Measurements from ENCODE around the gene EML4.
A peak's percentile ranks its signal among the peaks of the same experiment; 100 is the strongest.

EML4 gene

DNA sequence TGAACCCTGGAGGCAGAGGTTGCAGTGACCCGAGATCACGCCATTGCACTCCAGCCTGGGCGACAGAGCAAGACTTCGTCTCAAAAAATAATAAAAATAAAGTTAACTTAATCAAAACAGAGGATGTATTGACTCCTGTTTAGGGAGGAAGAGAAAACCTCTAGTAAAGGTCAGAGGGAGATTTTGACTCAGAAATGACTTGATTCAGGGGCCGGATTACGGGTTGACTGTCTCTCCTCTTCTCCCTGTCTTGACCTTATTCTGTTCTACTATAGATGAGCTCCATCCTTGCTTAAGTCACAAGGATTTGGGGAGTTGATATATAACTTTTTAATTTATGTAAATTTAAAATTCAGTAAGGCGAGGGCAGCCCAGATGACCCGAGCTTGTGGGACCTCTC lies 120.9 kb downstream of the EML4 start:
- DNase-seq: no peak
- intact Hi-C loops (cut with DNase I): no loop called here

DNA sequence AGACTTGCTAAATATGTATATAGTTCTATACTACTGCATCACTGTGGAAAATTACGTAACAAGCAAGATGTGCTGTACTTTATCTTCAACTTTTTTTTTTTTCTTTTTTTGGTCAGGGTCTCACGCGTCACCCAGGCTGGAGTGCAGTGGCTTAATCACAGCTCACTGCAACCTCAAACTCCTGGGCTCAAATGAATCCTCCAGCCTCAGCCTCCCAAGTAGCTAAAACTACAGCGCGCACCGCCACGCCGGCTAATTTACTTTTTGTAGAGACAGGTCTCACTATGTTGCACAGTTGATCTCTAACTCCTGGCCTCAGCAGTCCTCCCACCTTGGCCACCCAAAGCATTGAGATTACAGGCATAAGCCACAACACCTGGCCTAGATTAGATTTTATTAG lies 123.9 kb downstream of the EML4 start:
- DNase-seq: peak in 1 of 10 donors; percentile 67
- intact Hi-C loops (cut with DNase I): no loop called here

DNA sequence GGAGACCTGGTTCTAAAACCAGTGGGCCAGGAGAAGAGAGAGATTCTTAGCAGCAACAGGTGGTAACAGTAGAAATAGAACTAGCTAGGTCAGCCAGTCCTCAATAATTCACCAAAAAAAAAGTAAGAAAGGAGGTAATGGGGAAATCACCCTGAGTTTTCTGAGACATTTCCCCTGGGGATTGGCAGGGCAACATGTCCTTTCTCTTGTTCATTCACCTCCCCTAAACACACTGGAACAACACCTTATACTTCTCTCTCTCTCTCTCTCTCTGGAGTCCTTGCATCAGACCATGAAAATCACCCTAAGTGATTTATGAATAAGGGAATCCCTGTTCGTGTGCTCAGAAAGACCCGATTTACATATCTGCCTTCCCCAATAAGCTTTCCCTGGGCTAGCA lies 127.1 kb downstream of the EML4 start:
- intact Hi-C loops (cut with DNase I): no loop called here
- DNase-seq: no peak

DNA sequence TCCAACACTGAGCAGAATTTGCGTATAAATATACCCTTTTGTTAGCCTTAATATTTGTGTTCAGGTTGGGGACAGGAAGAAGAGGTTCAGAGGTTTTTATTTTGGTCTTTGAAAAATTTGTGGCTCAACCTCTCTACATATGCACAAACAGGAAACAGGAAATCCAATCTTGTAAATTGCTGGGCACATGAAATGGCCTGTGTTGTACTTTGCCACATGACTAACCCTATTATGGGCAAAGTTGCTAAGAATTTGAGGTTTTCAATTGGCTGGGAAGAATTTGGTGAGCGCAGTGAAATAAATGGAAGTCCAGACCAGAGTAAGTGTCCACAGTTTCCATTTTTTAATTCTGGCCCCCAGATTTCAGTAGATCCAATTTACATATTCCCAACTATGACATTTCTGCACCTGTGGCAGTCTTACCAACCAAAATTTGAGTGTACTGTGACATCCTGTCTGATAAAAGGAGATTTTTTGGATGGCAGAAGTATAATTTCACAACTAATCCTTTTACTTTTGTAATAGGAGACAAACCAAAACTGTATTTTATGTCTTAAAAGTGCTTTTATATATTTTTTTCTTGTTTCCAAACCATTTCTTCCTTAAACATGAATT lies 128.3 kb downstream of the EML4 start:
- DNase-seq: no peak
- intact Hi-C loops (cut with DNase I): no loop called here

DNA sequence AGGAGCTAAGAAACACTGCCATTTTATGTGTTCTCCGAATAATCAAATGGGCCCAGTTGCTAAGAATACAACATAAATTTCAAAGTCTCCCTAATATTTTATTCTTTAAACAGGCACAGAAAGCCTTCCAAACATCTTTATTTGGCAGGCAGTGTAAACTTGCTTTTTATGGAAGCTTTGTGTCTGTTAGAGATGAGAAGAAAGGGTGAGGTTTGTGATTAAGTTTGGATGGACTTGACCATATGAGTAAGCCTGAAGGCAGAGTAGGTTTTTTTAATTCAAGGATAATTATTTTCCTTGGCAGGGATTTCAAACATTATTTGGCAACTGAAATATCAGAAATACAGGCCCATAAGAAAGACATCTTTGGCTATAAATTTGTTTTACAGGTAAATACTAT lies 129.0 kb downstream of the EML4 start:
- intact Hi-C loops (cut with DNase I): no loop called here
- DNase-seq: no peak

DNA sequence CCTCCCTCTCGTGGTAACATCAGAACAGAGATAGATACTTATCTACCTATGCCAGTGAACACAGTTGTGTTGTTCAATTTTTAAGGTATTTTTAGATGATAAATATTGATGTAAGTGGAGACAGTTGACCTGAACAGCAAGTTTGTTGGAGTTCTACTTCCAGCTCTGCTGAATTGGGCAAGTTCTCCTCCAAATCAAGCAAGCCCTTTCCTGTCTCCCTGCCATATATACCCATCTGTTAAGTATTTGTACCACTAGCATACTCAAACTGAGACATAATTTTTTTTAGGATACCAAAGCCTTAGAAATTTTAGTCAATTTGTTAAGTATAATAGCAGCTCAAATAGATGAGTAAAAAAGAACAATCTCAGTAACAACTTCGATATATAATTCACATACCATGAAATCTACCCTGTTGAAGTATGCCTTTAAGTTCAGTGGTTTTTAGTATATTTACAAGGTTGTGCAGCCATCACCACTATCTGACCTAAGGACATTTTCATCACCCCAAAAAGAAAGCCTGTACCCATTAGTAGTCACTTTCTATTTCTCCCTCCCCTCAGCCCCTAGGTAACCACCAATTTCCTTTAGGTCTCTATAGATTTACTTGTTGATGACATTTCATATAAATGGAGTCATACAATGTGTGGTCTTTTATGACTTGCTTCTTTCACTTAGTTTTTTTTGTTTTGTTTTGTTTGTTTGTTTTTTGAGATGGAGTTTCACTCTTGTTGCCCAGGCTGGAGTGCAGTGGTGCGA lies 130.0 kb downstream of the EML4 start:
- intact Hi-C loops (cut with DNase I): no loop called here
- DNase-seq: no peak

DNA sequence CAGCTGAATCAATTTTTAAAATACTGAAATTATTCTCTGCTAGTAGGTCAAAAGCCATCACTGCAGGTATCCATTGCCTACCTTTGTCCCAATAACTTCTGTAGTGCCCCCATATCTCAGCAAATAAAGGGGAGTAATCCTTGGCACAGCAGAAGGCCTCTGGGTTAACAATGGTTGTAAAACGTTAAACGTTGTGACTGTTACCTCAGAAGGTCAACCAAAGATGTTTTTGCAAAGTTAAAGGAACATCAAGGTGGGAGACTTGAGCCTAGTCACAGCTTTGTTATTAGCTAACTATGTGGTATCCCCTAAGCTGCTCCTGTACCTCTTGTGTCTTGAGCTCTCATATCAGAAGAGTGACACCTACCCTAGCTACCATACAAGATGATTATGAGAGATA lies 131.4 kb downstream of the EML4 start:
- no peak for DNase-seq
- intact Hi-C loops (cut with DNase I): no loop called here

DNA sequence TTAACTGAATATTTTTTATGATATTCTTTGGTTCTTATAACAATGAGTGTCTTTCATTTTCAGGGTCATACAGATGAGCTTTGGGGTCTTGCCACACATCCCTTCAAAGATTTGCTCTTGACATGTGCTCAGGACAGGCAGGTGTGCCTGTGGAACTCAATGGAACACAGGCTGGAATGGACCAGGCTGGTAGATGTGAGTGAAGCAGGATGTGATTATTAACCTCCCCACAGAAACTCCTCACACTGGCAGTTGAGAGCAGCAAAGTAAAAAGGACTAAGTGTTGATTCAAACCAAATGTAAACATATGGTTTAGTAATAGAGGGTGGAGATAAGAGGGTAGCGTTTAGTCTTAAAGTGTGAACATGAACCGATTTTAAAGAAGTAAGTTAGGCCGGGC lies 134.1 kb downstream of the EML4 start:
- intact Hi-C loops (cut with DNase I): no loop called here
- DNase-seq: no peak

DNA sequence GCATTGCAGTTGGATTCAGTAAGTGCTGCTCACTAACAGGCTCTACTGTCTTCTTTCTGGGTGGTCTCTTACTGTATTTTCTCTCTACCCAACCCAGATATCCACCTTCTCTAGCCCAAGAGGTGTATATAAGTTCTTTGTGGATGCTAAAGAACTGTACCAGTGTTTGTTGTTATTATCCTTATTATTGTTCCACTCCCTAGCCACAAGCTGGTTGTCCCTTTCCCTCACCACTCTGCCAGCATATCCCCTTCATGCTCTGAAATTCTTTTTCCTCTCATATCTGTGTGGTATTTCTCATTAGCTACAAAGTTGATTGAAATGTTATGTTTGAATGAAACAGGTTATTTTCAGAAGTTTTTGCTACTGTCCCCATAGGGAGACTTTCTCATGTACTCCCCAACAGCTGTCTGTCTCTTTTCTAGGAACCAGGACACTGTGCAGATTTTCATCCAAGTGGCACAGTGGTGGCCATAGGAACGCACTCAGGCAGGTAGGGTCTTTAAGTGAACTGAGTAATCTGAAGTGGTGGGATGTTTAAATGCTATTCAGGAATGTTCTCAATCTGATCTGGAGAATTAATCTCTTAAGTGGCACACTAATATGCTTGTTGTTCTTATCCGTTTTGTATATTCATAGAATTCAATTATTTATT lies 135.0 kb downstream of the EML4 start:
- intact Hi-C loops (cut with DNase I): no loop called here
- DNase-seq: no peak

DNA sequence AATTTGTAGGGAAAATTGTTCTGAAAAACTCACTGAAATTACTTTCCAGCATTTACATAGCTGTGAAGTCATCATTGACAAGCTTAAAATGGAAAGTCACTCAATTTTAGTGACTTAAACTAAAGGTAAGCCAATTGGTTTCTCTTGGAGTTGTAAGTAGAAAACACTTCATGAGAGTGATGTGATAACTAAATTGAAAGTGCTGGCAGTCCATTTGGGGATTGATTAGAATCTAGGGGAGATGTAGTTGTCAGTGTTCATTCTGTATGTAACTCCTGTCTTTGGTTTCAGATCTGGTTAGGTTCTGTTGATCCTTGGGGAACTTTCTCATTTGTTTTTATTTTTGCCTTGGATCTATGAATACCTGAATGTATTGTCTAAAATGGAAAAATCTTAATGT lies 138.0 kb downstream of the EML4 start:
- intact Hi-C loops (cut with DNase I): no loop called here

DNA sequence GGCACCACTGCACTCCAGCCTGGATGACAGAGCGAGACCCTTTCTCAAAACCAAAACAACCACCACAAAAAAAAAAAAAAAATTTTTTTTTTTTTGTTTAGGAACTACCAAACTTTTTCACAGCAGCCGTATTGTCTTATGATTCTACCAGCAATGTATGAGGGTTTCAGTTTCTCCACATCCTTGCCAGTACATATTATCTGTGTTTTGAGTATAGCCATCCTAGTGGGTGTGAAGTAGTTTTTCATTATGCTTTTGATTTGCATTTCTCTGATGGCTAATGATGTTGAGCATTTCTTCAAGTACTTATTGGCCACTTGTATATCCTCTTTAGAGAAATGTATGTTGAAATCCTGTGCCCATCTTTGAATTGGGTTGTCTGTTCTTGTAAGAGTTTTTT lies 140.2 kb downstream of the EML4 start:
- intact Hi-C loops (cut with DNase I): no loop called here
- DNase-seq: no peak

More for the DNA sequence above, 138.0 kb downstream of the EML4 start:
- DNase-seq: no peak

DNA sequence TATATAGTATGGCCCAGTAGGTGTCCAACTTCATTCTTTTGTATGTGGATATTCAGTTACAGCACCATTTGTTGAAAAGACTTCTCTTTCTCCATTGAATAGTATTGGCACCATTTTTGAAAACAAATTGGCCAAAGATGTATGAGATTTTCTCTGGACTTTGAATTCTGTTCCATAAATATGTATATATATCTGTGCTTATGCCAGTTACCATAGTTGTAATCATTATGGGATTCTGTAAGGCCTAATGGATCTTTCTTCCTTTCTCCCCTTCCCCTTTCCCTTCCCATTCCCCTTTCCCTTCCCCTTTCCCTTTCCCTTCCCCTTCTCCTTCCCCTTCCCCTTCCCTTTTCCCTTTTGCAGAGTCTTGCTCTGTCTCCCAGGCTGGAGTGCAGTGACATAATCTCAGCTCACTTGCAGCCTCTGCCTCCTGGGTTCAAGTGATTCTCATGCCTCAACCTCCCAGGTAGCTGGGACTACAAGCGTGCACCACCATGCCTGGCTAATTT lies 140.9 kb downstream of the EML4 start:
- DNase-seq: no peak
- intact Hi-C loops (cut with DNase I): no loop called here

DNA sequence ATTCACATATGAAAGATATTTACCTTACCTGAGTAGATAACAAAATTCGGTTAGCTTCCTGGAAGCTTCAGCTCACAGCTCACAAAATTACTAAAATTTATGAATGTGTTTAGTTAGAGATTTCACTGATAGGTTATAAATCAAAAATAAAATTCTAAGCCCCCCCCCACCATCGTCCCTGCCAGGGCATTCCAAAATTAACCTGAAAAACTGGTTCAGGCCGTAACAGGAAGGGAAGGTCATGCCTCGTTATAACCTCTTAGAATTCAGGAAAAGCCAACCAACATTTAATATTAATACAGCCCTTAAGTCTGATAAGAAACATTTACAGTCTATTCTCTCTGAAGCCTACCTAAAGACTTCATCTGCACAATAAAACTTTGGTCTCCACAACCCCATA lies 143.0 kb downstream of the EML4 start:
- DNase-seq: no peak
- intact Hi-C loops (cut with DNase I): no loop called here

DNA sequence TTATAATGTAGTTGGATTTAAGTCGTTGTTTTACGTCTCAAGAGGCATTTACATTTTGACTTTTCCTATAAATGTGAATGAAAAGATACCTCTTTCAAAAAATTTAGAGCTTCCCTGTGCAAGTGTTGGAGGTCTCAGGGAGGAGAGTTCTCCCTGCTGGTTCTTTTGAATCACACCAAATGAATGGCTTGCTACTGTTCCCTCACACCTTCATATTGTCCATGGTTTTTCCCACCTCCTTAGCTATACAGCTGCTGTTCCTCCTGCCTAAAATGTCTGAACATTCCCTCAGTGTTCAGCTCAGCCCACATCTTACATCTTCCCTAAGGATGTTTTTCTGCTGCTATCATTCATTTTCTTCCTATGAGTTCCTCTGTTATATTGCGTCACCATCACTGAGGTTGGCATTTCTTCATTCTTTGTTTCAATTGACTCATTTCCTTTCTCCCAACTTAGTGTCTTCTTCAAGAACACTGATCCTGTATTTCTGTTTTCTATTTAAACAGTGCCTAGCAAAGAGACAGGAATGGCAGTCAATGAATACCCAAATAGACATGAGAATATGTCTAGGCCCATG lies 145.8 kb downstream of the EML4 start:
- DNase-seq: no peak
- intact Hi-C loops (cut with DNase I): no loop called here

DNA sequence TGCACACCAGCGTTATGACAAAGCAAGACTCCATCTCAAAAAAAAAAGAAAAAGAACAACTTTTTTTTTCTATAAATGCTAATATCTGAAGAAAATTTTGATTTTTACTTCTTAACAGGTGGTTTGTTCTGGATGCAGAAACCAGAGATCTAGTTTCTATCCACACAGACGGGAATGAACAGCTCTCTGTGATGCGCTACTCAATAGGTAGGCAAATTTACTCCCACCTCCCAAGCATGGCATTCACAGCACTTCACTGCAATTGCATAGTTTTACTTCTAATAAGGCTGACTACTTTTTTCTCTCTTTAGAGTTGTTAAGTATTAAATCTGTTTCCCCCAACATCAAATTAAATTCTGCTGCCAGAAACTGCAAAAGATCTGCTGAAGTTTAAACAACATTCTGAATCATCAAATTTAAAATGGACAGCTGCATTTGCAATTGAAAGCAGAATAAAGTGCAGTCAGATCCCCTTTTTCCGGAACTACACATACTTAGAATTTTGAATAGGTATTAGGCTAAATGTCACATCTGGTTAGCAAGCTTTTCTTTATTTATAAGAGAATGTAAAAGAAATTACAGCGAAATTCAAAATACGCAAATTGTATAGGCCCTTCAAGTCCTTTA lies 146.8 kb downstream of the EML4 start:
- no peak for DNase-seq
- intact Hi-C loops (cut with DNase I): no loop called here

DNA sequence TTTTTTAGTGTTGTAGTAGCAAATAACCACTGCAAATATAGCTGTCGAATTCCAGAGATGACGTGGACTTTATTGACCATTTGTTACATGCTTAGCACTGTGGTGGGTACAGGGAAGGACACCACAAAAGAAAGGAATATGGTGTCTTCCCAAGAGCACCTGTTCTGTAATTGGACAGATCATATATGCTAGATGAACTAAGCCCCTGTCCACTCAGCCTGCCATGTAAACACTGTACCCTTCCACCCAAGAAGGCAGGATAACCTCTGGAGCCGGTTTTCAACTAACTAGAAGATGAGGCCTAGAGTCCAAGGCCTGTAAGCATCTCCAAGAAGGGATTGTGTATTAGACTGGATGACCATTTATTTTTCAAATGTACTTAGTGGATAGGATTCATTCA lies 147.8 kb downstream of the EML4 start:
- DNase-seq: no peak
- intact Hi-C loops (cut with DNase I): no loop called here

DNA sequence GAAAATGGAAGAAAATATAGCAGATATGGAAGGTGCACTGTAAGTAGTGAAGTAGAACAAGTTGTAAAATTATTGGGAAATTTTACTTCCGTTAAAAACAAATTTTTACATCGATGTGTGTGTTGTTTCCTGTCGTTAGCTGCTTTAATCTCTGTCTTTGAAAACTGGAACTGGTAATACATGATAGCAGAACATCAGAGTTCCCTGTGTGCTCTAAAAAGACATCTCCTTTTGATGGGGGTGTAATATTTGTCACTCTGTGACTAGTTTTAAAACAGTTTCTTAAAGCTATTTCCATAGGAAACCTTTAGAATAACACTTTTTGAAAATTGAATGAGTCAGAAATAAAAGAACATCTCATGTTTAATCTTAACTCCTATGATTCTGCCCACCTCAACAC lies 148.3 kb downstream of the EML4 start:
- intact Hi-C loops (cut with DNase I): no loop called here
- no peak for DNase-seq

DNA sequence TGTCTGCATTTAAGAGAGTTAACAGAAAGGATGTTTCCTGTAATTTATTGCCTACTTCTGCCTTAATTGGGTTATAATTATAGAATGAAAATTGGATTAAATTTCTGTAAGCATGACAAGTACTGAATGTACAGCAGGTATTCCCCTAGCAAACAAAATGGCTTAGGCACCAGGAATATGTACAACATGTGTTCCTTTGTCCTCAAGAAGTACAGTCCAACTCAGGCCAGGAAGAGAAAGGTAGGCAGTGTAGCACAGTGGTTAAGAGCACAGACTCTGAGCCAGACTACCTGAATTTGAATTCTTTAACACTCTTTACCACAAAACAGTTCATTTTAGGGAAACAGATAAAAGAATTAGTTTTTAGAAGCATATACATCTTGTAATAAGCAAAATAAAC lies 148.8 kb downstream of the EML4 start:
- intact Hi-C loops (cut with DNase I): no loop called here
- DNase-seq: no peak

DNA sequence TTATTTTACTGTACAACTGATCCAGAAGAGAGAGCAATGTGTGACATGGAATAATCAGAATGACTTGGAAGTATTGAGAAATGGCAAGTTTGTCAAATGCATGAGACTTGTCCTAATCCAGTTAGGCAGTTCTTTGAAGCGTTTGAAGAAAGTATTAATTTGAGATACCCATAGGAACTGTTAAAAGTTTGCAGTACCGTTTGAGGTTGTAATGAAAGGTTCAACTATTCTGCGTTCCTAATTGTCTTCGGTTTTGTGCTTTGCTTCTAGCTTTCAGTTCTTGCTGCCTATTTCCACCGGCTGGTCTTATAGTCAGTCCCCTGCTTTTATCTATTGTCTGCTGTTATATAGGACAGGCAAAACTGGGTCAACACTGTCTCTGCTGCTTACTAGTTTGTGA lies 150.1 kb downstream of the EML4 start:
- intact Hi-C loops (cut with DNase I): no loop called here
- DNase-seq: no peak

DNA sequence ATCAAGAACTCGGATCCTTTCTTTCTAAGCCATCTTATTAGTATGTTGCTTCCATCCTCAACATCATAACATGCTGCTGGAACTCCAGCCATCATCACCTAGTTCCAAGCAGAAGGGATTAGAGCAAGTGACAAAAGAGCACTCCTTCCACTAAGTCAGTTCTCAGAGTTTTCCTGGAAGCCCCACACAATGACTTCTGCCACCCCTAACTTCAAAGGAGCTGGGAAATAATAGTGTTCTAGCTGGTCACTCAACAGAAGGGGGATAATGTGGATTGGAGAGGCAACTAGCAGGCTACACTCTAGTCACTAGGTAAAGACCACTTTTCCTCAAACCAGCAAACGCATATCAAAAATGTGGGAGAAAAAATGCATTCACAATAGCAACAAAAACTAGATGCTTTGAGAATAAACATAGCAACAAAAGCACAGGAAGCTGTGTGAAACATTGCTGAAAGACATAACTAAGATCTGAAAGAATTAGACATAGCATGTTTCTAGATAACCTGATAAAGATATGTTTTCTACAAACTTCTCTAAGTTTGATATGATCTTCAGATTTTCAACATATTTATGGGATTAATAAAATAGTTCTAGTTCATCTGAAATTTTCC lies 152.4 kb downstream of the EML4 start:
- no peak for DNase-seq
- intact Hi-C loops (cut with DNase I): no loop called here

DNA sequence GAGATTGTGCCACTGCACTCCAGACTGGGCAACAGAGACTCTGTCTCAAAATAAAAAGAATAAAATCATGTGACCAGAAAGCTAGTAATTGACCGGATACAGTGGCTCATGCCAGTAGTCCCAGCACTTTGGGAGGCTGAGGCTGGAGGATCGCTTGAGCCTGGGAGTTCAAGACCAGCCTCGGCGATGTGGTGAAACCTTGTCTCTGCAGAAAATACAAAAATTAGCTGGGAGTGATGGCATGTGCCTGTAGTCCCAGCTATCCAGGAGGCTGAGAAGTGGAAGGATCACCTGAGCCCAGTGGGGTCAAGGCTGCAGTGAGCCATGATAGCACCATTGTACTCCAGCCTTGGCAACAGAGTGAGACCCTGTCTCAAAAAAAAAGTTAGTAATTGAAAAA lies 155.1 kb downstream of the EML4 start:
- DNase-seq: no peak
- intact Hi-C loops (cut with DNase I): no loop called here

Data from posterior cingulate gyrus (tissue), 11 donors.